K562 (cell line): Measurements from ENCODE around the gene HOXA7. TPM values are rescaled to one million over a fixed set of nuclear protein-coding genes. Genes with fewer than 3 reads are reported as not detected.

ENCODE experiments used
- ARID1B ChIP-seq: fragments of 450-650 bp; IDR thresholded peaks from 2 replicates; pipeline ENCODE4 v1.6.1; 2016; ENCODE audit warnings: antibody characterized with exemption, mild to moderate bottlenecking, inconsistent platforms
- COPS2 ChIP-seq: fragments of 450-650 bp; conservative IDR thresholded peaks from 2 replicates; pipeline ENCODE4 v1.6.1; 2016; ENCODE audit warnings: mild to moderate bottlenecking, moderate library complexity
- CREB1 ChIP-seq, 2 experiments: sonication (generic) in 1 of 2; formaldehyde crosslinking in 1 of 2; IDR thresholded peaks; 2 replicates each; pipeline versions ENCODE4 v1.6.1 to v1.8.0; 2012 to 2022; ENCODE audit warnings: inconsistent platforms in 1 of 2, mild to moderate bottlenecking in 1 of 2, missing genetic modification reagents in 1 of 2, moderate library complexity in 1 of 2
- CXXC5 ChIP-seq: fragments of 250-450 bp; sonication (Bioruptor Pico); IDR thresholded peaks from 2 replicates; pipeline ENCODE4 v1.8.0; 2022; ENCODE audit warnings: inconsistent platforms, mild to moderate bottlenecking, moderate library complexity
- DNMT1 ChIP-seq: fragments of 450-650 bp; IDR thresholded peaks from 2 replicates; pipeline ENCODE4 v1.6.1; 2016; ENCODE audit warnings: antibody characterized with exemption, mild to moderate bottlenecking
- KAT8 ChIP-seq: fragments of 450-650 bp; IDR thresholded peaks from 2 replicates; pipeline ENCODE4 v1.6.1; 2016; ENCODE audit warnings: low read depth, mild to moderate bottlenecking
- L3MBTL2 ChIP-seq: fragments of 450-650 bp; IDR thresholded peaks from 2 replicates; pipeline ENCODE4 v1.6.1; 2016; ENCODE audit warnings: mild to moderate bottlenecking, moderate library complexity
- NCOR1 ChIP-seq: fragments of 450-650 bp; IDR thresholded peaks from 2 replicates; pipeline ENCODE4 v1.6.1; 2016; ENCODE audit warnings: mild to moderate bottlenecking, moderate library complexity
- NR4A1 ChIP-seq, 2 experiments: fragments of 250-450 bp in 1 of 2; fragments of 450-650 bp in 1 of 2; sonication (Bioruptor Pico) in 1 of 2; IDR thresholded peaks; 2 replicates each; pipeline versions ENCODE4 v1.4.0 to v1.6.1; 2016 to 2020; ENCODE audit warnings: mild to moderate bottlenecking in 2 of 2, missing compliant biosample characterization in 1 of 2, missing genetic modification characterization in 1 of 2, moderate library complexity in 1 of 2
- POLR2AphosphoS5 ChIP-seq: IDR thresholded peaks from 2 replicates; pipeline ENCODE4 v1.6.1; 2011; ENCODE audit warnings: mild to moderate bottlenecking, low read depth, low read length, moderate library complexity; ENCODE audit not compliant: control insufficient read depth, insufficient read depth
- PPARD ChIP-seq: fragments of 250-450 bp; sonication (Bioruptor Pico); IDR thresholded peaks from 2 replicates; pipeline ENCODE4 v1.8.0; 2022; ENCODE audit warnings: inconsistent platforms, mild to moderate bottlenecking, moderate library complexity
- RAD21 ChIP-seq, 2 experiments: fragments of 250-450 bp in 1 of 2; fragments of 450-650 bp in 1 of 2; sonication (Bioruptor Pico) in 1 of 2; formaldehyde crosslinking in 1 of 2; IDR thresholded peaks in 1 of 2; conservative IDR thresholded peaks in 1 of 2; 2 replicates each; pipeline versions ENCODE4 v1.4.0 to v1.8.0; 2020 to 2022; ENCODE audit warnings: mild to moderate bottlenecking in 2 of 2, moderate library complexity in 1 of 2
- SMAD4 ChIP-seq: fragments of 250-450 bp; sonication (Bioruptor Pico); conservative IDR thresholded peaks from 2 replicates; pipeline ENCODE4 v1.8.0; 2021; ENCODE audit warnings: inconsistent platforms, mild to moderate bottlenecking, moderate library complexity
- STAG1 ChIP-seq: sonication (generic); formaldehyde crosslinking; IDR thresholded peaks from 2 replicates; pipeline ENCODE4 v1.5.0; 2020; ENCODE audit warnings: missing genetic modification reagents, borderline replicate concordance
- TFAM ChIP-seq: fragments of 250-450 bp; sonication (Bioruptor Pico); conservative IDR thresholded peaks from 2 replicates; pipeline ENCODE4 v1.5.0; 2021; ENCODE audit warnings: mild to moderate bottlenecking, moderate library complexity
- U2AF1 ChIP-seq: fragments of 200-400 bp; formaldehyde crosslinking; optimal IDR thresholded peaks from 2 replicates; pipeline ENCODE3; 2017; ENCODE audit warnings: mild to moderate bottlenecking, low read depth, low read length, moderate library complexity
- VEZF1 ChIP-seq: fragments of 200-800 bp; sonication (Bioruptor generic); IDR thresholded peaks from 2 replicates; pipeline ENCODE4 v1.6.1; 2017; ENCODE audit warnings: missing genetic modification characterization, missing compliant biosample characterization
- XRCC5 ChIP-seq: fragments of 200-400 bp; formaldehyde crosslinking; IDR thresholded peaks from 2 replicates; pipeline ENCODE4 v1.6.1; 2017; ENCODE audit warnings: low read depth, mild to moderate bottlenecking, low read length
- ZBTB33 ChIP-seq: sonication (generic); formaldehyde crosslinking; IDR thresholded peaks from 2 replicates; pipeline ENCODE4 v1.8.1; 2023; ENCODE audit warnings: mild to moderate bottlenecking, missing genetic modification reagents
- ZBTB49 ChIP-seq: sonication (generic); formaldehyde crosslinking; IDR thresholded peaks from 2 replicates; pipeline ENCODE4 v1.8.0; 2022; ENCODE audit warnings: missing genetic modification reagents, mild to moderate bottlenecking, borderline replicate concordance
- ZFPM2 ChIP-seq: fragments of 250-450 bp; sonication (Bioruptor Pico); IDR thresholded peaks from 2 replicates; pipeline ENCODE4 v1.5.1; 2022; ENCODE audit warnings: mild to moderate bottlenecking
- ZNF507 ChIP-seq: conservative IDR thresholded peaks from 2 replicates; pipeline ENCODE4 v1.6.1; 2017; ENCODE audit warnings: missing genetic modification characterization, missing compliant biosample characterization
- ZNF766 ChIP-seq: fragments of 200-800 bp; sonication (Bioruptor generic); conservative IDR thresholded peaks from 2 replicates; pipeline ENCODE4 v1.6.1; 2016; ENCODE audit warnings: missing genetic modification characterization, missing compliant biosample characterization
- polyA plus RNA-seq, 8 experiments: library from polyadenylated mRNA; depleted of rRNA in 4 of 8; stranded (reverse) in 5 of 8; unstranded in 3 of 8; fragments of >200 nt; fragmentation: Nextera tagmentation in 2 of 8; fragmentation: Illumina TruSeq in 1 of 8; extraction: Ambion mirVana in 2 of 8; extraction: Trizol in 1 of 8; gene quantifications; 2 replicates each; pipeline versions ENCODE4 v1.2.1 to v1.2.3, GENCODE V29; 2011 to 2014; ENCODE audit warnings: inconsistent platforms in 1 of 8, missing spikeins in 1 of 8
- total RNA-seq, 7 experiments: library from RNA; depleted of rRNA in 6 of 7; stranded (reverse); fragments of >200 nt in 6 of 7; fragmentation: Illumina TruSeq in 2 of 7; extraction: Trizol in 2 of 7; gene quantifications; 2 replicates each; pipeline versions ENCODE4 v1.2.1 to v1.2.3, GENCODE V29; 2011 to 2021; ENCODE audit warnings: low replicate concordance in 1 of 7

Gene HOXA7
- total and polyA plus RNA-seq, 9 of the 15 experiments (the other 6 are each of a cell fraction or from before 2014, with no cell fraction given): not detected

GRCh38 chr7:27160546-27161213 is 4.2 kb upstream of the HOXA7 start (continued):
- TF ChIP-seq ZNF507 (tag): no peak
- TF ChIP-seq ZBTB33 (CRISPR knock-in tag): peak; percentile 85
- TF ChIP-seq ZNF766: 0 out of 2 replicates have a peak, but pooled peaks have one; percentile 18
- TF ChIP-seq KAT8: peak; percentile 95
- no peak for TF ChIP-seq TFAM (CRISPR knock-in tag)
- TF ChIP-seq XRCC5: no peak; the same call in 1 of the 2 replicates
- TF ChIP-seq ARID1B: no peak
- no peak for TF ChIP-seq NCOR1
- TF ChIP-seq STAG1 (CRISPR knock-in tag): peak; percentile 80
- TF ChIP-seq CXXC5: peak; percentile 2; the same call in 1 of the 2 replicates
- TF ChIP-seq RAD21 (CRISPR knock-in tag; conservative IDR thresholded peaks at IDR 0.05 in 1 of 2, IDR thresholded peaks at IDR 0.05 in 1 of 2): peak; percentile 89 to 91
- TF ChIP-seq POLR2AphosphoS5: no peak
- TF ChIP-seq NR4A1 (CRISPR knock-in tag; IDR thresholded peaks at IDR 0.05): no peak
- TF ChIP-seq NR4A1 (tag; IDR thresholded peaks at IDR 0.05): no peak
- TF ChIP-seq ZBTB49 (CRISPR knock-in tag): no peak
- 0 out of 2 replicates have a peak, but pooled peaks have one; percentile 35 for TF ChIP-seq L3MBTL2
- 0 out of 2 replicates have a peak, but pooled peaks have one; percentile 6 for TF ChIP-seq SMAD4 (CRISPR knock-in tag)
- no peak for TF ChIP-seq DNMT1
- TF ChIP-seq COPS2: no peak
- TF ChIP-seq CREB1 (IDR thresholded peaks at IDR 0.05): no peak
- TF ChIP-seq CREB1 (CRISPR knock-in tag; IDR thresholded peaks at IDR 0.05): no peak
- no peak for TF ChIP-seq ZFPM2 (CRISPR knock-in tag)
- TF ChIP-seq PPARD (CRISPR knock-in tag): no peak
- TF ChIP-seq VEZF1: 0 out of 2 replicates have a peak, but pooled peaks have one; percentile 13
- no peak for TF ChIP-seq U2AF1
